GM13976 (cell line): ENCODE measurements around the gene BARX2.

ENCODE experiments used
- DNase-seq: peaks from one replicate; pipeline ENCODE4 v3.0.0; 2012; ENCODE audit warnings: low spot score
- in situ Hi-C: fragments of 300-500 bp; cut with MboI; formaldehyde crosslinking; loops from one replicate; pipeline ENCODE4 v1.12.0; 2022; ENCODE audit warnings: low sequenced_read_pairs, mixed read lengths, inconsistent platforms; ENCODE audit not compliant: unreplicated experiment
- TF ChIP-seq, protein P1 (sequence below): IDR thresholded peaks from 2 replicates; pipeline ENCODE4 v1.5.1; 2012; ENCODE audit warnings: borderline replicate concordance, mild to moderate bottlenecking; ENCODE audit not compliant: insufficient read depth; ENCODE audit errors: extremely low read depth, missing control alignments, control extremely low read depth

Gene BARX2

DNA sequence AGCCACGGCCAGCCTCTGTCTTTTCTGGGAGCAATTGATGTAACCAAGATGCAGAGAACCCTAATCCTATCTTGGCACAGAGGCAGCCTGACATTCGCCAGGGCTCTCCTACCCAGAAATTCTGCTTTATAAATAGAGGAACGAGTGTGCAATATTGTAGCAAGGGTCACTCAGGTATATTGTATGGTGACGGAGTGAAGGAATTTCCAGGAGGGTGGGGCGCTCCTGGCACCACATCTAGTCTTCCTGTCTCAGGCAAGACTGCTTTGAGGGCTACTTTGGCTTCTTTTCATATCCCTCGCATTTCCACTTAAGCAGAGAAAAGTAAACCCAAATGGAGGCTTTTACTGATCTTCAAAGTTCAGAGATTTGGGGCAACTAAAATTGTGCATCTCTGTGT lies 114.4 kb downstream of the BARX2 start:
- no peak for DNase-seq
- TF ChIP-seq, protein P1, sequence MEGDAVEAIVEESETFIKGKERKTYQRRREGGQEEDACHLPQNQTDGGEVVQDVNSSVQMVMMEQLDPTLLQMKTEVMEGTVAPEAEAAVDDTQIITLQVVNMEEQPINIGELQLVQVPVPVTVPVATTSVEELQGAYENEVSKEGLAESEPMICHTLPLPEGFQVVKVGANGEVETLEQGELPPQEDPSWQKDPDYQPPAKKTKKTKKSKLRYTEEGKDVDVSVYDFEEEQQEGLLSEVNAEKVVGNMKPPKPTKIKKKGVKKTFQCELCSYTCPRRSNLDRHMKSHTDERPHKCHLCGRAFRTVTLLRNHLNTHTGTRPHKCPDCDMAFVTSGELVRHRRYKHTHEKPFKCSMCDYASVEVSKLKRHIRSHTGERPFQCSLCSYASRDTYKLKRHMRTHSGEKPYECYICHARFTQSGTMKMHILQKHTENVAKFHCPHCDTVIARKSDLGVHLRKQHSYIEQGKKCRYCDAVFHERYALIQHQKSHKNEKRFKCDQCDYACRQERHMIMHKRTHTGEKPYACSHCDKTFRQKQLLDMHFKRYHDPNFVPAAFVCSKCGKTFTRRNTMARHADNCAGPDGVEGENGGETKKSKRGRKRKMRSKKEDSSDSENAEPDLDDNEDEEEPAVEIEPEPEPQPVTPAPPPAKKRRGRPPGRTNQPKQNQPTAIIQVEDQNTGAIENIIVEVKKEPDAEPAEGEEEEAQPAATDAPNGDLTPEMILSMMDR = no peak
- in situ Hi-C loops = no loop called here

DNA sequence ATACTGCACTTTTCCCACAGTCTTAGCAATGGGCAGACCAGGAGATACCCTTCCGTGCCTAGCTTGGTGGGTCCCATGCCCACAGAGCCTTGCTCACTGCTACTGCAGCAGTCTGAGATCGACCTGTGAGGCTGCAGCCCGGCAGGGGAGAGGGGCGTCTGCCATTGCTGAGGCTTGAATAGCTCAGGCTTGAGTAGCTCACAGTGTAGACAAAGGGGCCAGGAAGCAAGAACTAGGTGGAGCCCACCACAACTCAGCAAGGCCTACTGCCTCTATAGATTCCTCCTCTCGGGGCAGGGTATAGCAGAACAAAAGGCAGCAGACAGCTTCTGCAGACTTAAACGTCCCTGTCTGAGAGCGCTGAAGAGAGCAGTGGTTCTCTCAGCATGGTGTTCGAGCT lies 118.1 kb downstream of the BARX2 start:
- TF ChIP-seq, protein P1 = no peak
- in situ Hi-C loops = no loop called here
- DNase-seq = no peak
